Fibroblast of skin of abdomen (primary cell): Measurements from ENCODE around the gene NFIX.

ENCODE experiments used
- DNase-seq: peaks from one replicate; pipeline ENCODE4 v3.0.0-alpha.2; 2013

Gene NFIX

DNA sequence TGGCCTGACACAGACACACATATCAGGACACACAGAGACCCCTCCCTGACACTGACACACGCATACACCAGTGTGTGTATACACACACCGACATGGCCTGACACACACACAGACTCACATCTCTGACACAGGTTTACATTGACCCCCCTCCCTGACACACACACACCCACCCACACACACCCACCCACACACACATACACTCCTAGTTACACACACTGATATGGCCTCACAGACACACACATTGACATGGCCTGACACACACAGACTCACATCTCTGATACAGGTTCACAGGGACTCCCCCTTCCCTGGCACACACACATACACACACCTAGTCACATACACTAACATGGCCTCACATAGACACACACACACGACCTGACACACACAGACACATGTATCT lies 4.4 kb upstream of the NFIX start:
- no peak for DNase-seq

GRCh38 chr19:12991296-12991695 lies 4.0 kb upstream of the NFIX start:
- DNase-seq = no peak

DNA sequence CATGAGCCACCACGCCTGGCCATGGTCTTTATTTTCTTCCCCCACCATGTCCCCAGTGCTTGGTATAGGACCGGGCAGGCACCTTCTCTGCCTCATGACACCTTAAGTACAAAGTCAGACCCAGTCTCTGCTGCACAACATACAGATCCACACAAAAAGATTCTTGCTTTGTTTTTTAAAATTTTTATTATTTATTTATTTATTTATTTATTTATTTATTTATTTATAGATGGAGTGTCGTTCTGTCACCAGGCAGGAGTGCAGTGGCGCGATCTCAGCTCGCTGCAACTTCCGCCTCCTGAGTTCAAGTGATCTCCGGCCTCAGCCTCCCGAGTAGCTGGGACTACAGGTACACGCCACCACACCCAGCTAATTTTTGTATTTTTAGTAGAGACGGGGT lies 2.5 kb upstream of the NFIX start:
- no peak for DNase-seq

- no peak for DNase-seq
These were observed 1.7 kb upstream of the NFIX start for GRCh38 chr19:12993562-12993961.

DNA sequence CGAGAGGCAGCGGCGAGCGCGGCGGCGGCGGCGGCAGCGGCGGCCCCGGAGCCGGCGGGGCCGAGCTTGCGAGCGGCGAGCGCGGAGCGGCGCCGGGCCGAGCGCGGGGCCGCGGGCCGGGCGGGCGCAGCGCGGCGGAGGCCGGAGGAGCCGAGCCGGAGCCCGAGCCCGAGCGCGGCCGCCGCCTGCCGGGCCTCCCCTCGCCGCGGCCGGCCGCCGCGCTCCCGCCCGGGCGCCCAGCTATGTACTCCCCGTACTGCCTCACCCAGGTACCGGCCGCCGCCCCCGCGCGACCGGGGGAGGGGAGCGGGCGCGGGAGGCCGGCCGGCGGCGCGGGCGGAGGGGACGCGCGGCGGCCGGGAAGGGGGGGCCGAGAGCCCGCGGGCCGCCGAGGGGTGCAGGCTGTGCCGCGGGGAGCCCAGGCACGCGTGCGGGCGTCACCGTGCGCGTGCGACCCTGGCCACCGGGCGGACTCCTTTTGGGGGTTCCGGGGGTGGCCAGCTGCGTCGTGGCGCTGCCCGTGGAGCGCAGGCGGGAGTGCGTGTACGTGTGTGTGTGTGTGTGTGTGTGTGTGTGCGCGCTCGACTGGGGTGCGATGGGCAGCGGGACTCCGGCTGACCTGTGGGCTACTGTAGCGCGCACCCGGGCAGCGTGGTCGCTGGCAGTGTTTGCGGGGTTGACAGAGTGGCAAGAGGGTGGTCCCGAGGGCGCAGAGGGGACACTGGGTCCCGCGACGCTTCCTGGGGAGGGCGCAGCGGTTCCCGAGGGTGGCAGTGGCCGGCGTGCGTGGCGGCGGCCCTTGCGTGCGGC lies 526 bp downstream of the NFIX start:
- peak; percentile 33 for DNase-seq

DNA sequence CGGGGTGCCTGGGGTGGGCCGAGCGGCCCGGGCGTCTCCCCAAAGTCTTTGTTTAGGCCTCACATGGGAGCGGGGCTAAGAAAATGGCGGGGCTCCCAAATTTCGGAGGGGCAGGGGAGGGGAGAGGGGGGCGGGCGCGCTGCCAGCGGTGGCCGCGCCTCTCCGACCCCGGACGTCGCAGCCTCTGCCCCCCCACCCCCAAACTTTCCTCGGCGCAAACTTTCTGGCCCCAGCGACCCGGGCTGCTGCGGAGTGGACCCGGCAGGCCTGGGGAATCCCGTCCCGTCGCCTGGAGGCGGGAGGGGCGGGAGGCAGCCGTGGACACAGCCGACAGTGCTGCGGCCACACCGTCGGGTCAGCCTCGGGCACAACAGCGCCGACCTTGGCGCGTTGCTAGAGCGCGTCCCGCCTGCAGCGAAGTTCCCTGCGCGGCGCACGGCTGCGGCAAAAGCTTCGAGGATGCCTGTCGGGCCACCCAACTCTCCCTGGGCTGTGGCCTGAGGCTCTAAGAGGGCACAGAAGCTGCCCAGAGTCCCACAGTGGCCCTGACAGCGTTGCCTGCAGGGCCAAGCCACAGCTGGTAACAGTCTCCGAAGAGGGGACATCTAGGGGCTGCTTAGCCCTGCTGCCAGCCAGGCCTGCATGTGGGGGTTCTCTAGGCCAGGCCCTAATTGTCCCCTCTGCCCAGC lies 1.3 kb downstream of the NFIX start:
- DNase-seq = no peak

DNA sequence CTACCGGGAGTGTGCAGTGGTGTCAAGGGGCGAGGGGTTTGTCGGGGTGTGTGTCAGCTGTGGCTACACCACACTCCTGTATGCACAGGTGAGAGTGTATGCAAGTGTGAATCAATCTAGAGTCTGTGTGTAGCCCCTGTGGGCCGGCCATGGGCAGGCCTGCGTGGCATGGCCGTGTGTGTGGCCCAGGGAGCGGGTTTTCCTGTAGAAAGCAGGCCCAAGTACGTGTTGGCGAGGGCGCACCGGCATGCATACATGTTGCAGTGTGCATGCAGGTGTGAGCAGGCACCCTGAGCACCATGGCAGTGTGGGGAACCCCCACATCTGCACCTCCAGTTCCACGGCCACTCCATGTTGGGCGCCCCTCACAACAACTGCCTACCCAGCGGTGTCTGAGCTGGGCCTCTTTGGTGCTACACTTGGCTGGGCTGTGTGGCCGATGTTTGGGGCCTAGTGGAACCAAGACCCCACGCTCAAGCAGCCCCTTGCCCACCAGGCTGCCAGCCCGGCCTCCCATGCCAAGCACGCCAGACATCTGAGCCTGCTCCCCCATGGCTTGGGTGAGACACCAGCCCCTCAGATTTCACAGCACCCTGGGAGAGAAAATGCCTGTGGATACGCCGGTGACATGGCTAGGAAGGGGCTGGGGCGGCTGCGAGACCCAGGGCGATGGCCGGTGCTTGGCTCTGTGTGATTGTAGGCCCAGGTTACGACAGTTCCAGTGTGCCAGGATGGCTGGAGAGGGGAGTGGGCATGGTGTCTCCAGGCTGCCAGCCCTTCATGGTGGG lies 2.1 kb downstream of the NFIX start:
- no peak for DNase-seq

- DNase-seq = no peak
These were observed 3.0 kb downstream of the NFIX start for GRCh38 chr19:12997967-12998940.

- DNase-seq = no peak
These were observed 5.9 kb downstream of the NFIX start for GRCh38 chr19:13001166-13001501.

DNA sequence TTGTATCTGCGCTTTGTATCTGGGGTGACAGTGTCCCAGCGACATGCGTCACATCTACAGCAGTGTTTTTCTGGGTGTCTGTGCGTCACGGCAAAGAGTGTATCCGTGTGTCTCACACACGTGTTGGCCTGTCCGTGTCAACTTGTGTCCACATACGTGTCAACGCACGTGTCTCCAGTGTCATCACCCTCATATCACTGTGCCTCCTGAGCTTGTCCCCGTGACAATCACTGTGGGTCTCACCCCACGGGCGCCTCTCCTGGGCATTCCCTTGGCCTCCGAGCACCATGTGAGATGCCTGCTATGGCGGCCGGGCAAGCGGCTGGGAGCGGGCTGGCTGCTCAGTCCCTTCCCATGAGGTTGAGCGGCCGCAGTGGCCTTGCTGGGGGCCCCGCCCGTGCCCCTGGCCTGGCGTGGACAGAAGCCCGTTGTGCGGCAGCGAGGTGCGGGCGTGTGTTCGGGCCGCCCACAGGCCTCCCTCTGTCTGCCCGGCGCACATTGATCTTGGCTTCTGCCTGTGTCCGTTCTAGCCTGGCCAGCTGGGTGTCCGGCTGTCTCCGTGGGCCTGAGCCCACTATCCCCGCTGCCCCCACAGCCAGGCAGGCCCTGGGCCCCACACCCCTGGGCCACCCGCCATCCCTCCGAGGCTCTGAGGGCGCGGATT lies 6.4 kb downstream of the NFIX start:
- DNase-seq = no peak

- DNase-seq = peak; percentile 30
These were observed 7.1 kb downstream of the NFIX start for GRCh38 chr19:13002166-13002898.

DNA sequence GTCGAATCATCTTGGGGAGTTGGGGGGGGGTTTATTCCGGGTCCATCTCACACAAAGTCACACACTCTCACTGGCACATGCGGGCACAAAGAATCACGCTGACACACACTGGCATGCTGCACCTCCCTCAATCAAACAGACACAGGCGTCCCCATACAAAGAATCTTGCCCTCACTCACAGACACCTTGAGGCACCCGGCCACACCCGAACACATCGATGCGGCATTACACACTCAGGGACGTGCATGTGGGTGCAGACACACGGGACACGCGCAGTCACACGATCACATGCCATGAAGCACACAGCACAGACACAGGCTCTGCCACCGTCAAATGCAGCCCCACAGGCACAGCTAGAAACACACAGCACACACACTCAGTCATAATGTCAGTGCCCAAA lies 7.8 kb downstream of the NFIX start:
- no peak for DNase-seq

DNA sequence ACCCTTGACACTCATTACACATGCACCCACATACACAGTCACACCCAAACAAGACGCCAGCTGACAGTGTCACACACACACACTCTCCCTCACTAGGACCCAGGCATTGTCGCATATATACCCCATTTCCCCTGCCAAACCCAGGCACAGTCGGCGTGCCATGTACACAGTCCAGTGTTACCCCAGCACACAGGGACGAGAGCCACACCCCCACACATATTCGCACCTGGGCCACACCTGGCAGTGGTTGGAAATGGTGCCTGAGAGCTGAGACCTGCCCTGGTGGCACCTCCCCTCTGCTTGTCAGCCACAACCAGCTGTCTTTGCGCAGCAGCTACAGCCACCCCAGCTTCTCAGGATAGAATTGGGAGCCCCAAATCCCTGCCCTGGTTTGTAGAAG lies 9.0 kb downstream of the NFIX start:
- DNase-seq = no peak

DNA sequence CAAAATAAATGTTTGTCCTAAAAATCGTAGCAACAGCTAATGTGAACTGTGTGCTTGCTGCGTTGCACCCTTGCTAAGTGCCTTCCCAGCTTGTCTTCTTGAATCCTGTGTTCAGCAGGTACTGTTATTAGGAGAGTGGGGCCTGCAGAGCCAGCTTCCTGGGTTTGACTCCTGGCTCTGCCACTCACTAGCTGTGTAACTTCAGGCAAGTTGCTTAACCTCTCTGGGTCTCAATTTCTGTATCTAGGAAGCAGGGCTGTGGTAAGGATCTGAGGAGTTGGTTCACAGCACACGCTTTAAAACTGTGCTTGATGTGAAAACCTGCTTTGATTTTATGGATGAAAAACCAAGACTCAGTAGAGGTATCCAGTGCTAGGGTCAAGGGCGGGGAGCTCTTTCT lies 10.0 kb downstream of the NFIX start:
- no peak for DNase-seq

DNA sequence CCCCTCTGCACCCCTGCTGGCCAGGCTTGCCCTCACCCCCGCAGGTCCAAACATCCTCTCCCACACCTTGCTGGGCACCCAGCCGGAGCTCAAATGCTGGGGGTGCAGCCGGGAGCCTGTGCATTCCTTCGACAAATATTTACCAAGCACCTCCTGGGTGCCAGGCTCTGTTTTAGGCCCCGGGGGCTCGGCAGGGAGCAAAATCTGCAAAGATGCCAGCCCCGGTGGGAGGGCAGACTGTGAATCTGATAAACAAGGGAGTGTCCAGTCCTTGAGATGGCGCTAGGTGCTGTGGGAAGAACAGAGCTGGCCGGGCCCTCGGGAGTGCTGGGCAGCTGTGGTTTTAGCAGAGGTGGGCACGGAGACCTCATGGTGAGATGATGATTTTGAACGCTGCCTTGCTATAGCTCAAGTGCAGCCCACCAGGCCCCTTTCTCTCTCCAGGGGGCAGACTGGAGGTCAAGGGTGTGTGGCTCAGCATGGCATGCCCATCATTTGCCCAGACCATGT lies 10.6 kb downstream of the NFIX start:
- DNase-seq = no peak

- DNase-seq = no peak
These were observed 11.4 kb downstream of the NFIX start for GRCh38 chr19:13006431-13007281.

DNA sequence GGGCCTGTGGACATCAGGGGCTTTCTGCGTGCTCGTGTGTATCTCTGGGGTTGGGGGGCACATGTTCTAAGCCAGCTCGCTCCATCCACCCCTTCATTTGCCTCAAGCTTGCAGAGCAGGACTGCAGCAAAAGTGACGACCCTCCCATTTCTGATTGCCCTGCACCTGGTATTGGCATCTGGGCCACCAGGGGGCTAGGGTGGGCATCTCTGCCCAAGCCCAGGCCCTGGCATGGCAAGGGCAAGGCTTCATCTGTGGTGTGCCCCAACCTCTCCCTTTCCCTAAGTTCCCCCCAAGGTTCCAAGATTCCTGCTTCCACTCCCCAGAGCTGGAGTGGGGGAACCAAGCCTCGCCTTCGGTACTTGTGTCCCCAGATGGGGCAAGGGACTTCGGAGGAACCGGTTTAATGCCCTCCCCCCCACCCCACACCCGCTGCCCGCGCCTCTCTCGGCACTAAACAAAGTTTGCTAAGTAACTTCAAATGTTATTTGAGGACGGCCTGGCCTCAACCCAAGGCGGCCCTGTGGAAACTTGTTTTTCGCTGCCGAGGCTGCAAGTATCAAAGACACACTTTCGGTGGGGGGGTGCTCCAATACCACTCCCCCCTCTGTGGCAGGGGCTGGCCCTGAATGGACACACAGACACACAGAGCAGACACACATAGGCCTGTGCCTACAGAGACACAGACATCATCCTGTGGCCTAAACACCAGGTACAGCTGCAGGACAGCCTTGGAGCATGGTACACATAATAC lies 12.2 kb downstream of the NFIX start:
- DNase-seq = no peak

- DNase-seq = no peak
These were observed 13.9 kb downstream of the NFIX start for GRCh38 chr19:13008926-13009787.
